PC-9 (cell line): Measurements from ENCODE around the gene MDN1.

Source experiments
- CTCF ChIP-seq: fragments of 200-600 bp; sonication (generic); conservative IDR thresholded peaks from 2 replicates; pipeline ENCODE4 v1.6.1; 2017; ENCODE audit warnings: mixed run types, antibody characterized with exemption, mild to moderate bottlenecking, moderate library complexity
- EZH2 ChIP-seq: fragments of 200-600 bp; sonication (generic); IDR thresholded peaks from 2 replicates; pipeline ENCODE4 v1.8.0; 2017; ENCODE audit warnings: antibody characterized with exemption, low read depth

GRCh38 chr6:89807581-89807980, 12.0 kb downstream of the MDN1 start:
- no peak for TF ChIP-seq CTCF
- no peak for TF ChIP-seq EZH2
